GM21360 (cell line): ENCODE results near the gene TAS1R1.

Experiments
- ATAC-seq: cut with Tn5 transposase; IDR thresholded peaks from one replicate; pipeline ENCODE4 v1.9.1; 2021; ENCODE audit warnings: mild to moderate bottlenecking, moderate library complexity; ENCODE audit not compliant: unreplicated experiment

The TAS1R1 gene

GRCh38 chr1:6627841-6628545 is 72.9 kb downstream of the TAS1R1 start:
- ATAC-seq: no peak

- no peak for ATAC-seq
Observed at GRCh38 chr1:6628971-6629479, 73.9 kb downstream of the TAS1R1 start.
